SK-N-SH treated with all-trans-retinoic acid at 6 μM for 48 hours (cell line): Measurements from ENCODE around the gene GSN.

Source experiments
- ATAC-seq: fragments of 200-7000 bp; cut with Tn5 transposase; 3 replicates; pipeline ENCODE4 v1.9.1; 2020; ENCODE audit warnings: mild to moderate bottlenecking, moderate library complexity
- ARNTL ChIP-seq: fragments of 450-650 bp; formaldehyde crosslinking; IDR thresholded peaks from 2 replicates; pipeline ENCODE4 v1.5.0; 2020; ENCODE audit warnings: low read depth, mild to moderate bottlenecking, moderate library complexity, borderline replicate concordance
- BACH2 ChIP-seq: fragments of 250-450 bp; sonication (Bioruptor Pico); IDR thresholded peaks from 2 replicates; pipeline ENCODE4 v1.9.0; 2021; ENCODE audit warnings: mild to moderate bottlenecking, borderline replicate concordance
- CSDC2 ChIP-seq: fragments of 250-450 bp; sonication (Bioruptor Pico); IDR thresholded peaks from 2 replicates; pipeline ENCODE4 v1.5.0; 2020; ENCODE audit warnings: mild to moderate bottlenecking, moderate library complexity
- ESRRG ChIP-seq: fragments of 250-450 bp; sonication (Bioruptor Pico); IDR thresholded peaks from 2 replicates; pipeline ENCODE4 v1.6.1; 2021; ENCODE audit warnings: mild to moderate bottlenecking
- GLIS3 ChIP-seq: fragments of 250-450 bp; sonication (Bioruptor Pico); IDR thresholded peaks from 2 replicates; pipeline ENCODE4 v1.5.0; 2020; ENCODE audit warnings: mild to moderate bottlenecking, moderate library complexity
- ISL1 ChIP-seq: fragments of 250-450 bp; sonication (Bioruptor Pico); IDR thresholded peaks from 2 replicates; pipeline ENCODE4 v2.1.2; 2022; ENCODE audit warnings: mild to moderate bottlenecking, moderate library complexity
- OSR1 ChIP-seq: fragments of 250-450 bp; sonication (Bioruptor Pico); IDR thresholded peaks from 2 replicates; pipeline ENCODE4 v1.8.0; 2022; ENCODE audit warnings: moderate library complexity, mild to moderate bottlenecking, inconsistent platforms
- PPARA ChIP-seq: fragments of 250-450 bp; sonication (Bioruptor Pico); IDR thresholded peaks from 2 replicates; pipeline ENCODE4 v1.5.0; 2020; ENCODE audit warnings: mild to moderate bottlenecking, borderline replicate concordance
- SNAI2 ChIP-seq: fragments of 250-450 bp; sonication (Bioruptor Pico); IDR thresholded peaks from 2 replicates; pipeline ENCODE4 v1.5.0; 2020; ENCODE audit warnings: mild to moderate bottlenecking, moderate library complexity
- TCF4 ChIP-seq: fragments of 250-450 bp; sonication (Bioruptor Pico); IDR thresholded peaks from 2 replicates; pipeline ENCODE4 v1.8.0; 2021; ENCODE audit warnings: mild to moderate bottlenecking, moderate library complexity, borderline replicate concordance
- TOX ChIP-seq: fragments of 250-450 bp; sonication (Bioruptor Pico); IDR thresholded peaks from 2 replicates; pipeline ENCODE4 v1.8.0; 2021; ENCODE audit warnings: mild to moderate bottlenecking, moderate library complexity, borderline replicate concordance
- ZC3H10 ChIP-seq: fragments of 250-450 bp; sonication (Bioruptor Pico); IDR thresholded peaks from 2 replicates; pipeline ENCODE4 v1.5.1; 2021; ENCODE audit warnings: mild to moderate bottlenecking, moderate library complexity
- ZFP3 ChIP-seq: fragments of 250-450 bp; sonication (Bioruptor Pico); IDR thresholded peaks from 2 replicates; pipeline ENCODE4 v1.5.0; 2020; ENCODE audit warnings: mild to moderate bottlenecking, moderate library complexity
- ZFP30 ChIP-seq: fragments of 450-650 bp; formaldehyde crosslinking; IDR thresholded peaks from 2 replicates; pipeline ENCODE4 v1.5.0; 2022; ENCODE audit warnings: mild to moderate bottlenecking, moderate library complexity
- ZNF565 ChIP-seq: fragments of 450-650 bp; formaldehyde crosslinking; conservative IDR thresholded peaks from 2 replicates; pipeline ENCODE4 v1.5.0; 2020; ENCODE audit warnings: low read depth, mild to moderate bottlenecking, moderate library complexity
- ZNF70 ChIP-seq: fragments of 450-650 bp; formaldehyde crosslinking; IDR thresholded peaks from 2 replicates; pipeline ENCODE4 v1.5.0; 2020; ENCODE audit warnings: mild to moderate bottlenecking, moderate library complexity
- ZNF8 ChIP-seq: fragments of 450-650 bp; formaldehyde crosslinking; IDR thresholded peaks from 2 replicates; pipeline ENCODE4 v1.5.0; 2020; ENCODE audit warnings: mild to moderate bottlenecking, moderate library complexity
- TF ChIP-seq, protein P1 (sequence below): fragments of 250-450 bp; sonication (Bioruptor Pico); IDR thresholded peaks from 2 replicates; pipeline ENCODE4 v1.5.1; 2020; ENCODE audit warnings: low read depth, mild to moderate bottlenecking, moderate library complexity
- TF ChIP-seq, protein P2 (sequence below): fragments of 250-450 bp; sonication (Bioruptor Pico); IDR thresholded peaks from 2 replicates; pipeline ENCODE4 v1.8.0; 2021; ENCODE audit warnings: low read depth, mild to moderate bottlenecking, moderate library complexity, borderline replicate concordance
- TF ChIP-seq, protein P3 (sequence below): fragments of 250-450 bp; sonication (Bioruptor Pico); IDR thresholded peaks from 2 replicates; pipeline ENCODE4 v1.5.1; 2021; ENCODE audit warnings: mild to moderate bottlenecking, moderate library complexity
- TF ChIP-seq, protein P4 (sequence below): fragments of 250-450 bp; sonication (Bioruptor Pico); IDR thresholded peaks from 2 replicates; pipeline ENCODE4 v1.8.0; 2020; ENCODE audit warnings: mild to moderate bottlenecking, moderate library complexity, borderline replicate concordance
- TF ChIP-seq, protein P5 (sequence below): fragments of 250-450 bp; sonication (Bioruptor Pico); IDR thresholded peaks from 2 replicates; pipeline ENCODE4 v1.5.0; 2020; ENCODE audit warnings: mild to moderate bottlenecking, moderate library complexity

GSN gene

DNA sequence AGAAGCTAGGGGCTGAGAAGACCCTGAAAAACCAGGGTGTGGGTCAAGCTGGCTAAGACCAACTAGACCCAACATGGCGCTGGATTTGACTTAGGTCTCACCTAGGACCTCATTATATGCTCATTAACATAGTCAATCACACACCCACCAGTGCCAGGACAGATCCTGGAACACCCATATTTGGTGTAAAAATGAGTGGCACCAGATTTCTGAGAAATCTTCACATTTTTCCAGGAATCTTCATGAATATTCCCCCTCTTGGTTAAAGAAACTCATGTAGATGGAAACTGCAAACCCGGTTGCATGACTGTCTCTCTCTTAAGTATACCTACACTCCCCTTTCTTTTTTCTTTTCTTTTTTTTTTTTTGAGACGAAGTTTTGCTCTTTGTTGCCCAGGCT lies 48.4 kb upstream of the GSN start:
- ATAC-seq = no peak
- TF ChIP-seq ARNTL (CRISPR knock-in tag) (no peak), TOX (CRISPR knock-in tag) (no peak), TCF4 (CRISPR knock-in tag) (no peak), ZNF8 (CRISPR knock-in tag) (no peak), ZFP3 (CRISPR knock-in tag) (no peak), ESRRG (no peak), SNAI2 (no peak), CSDC2 (CRISPR knock-in tag) (no peak), ZFP30 (CRISPR knock-in tag) (no peak), ISL1 (no peak), OSR1 (CRISPR knock-in tag) (no peak), ZNF565 (CRISPR knock-in tag) (no peak), BACH2 (no peak), GLIS3 (CRISPR knock-in tag) (no peak)
- TF ChIP-seq, protein P1, sequence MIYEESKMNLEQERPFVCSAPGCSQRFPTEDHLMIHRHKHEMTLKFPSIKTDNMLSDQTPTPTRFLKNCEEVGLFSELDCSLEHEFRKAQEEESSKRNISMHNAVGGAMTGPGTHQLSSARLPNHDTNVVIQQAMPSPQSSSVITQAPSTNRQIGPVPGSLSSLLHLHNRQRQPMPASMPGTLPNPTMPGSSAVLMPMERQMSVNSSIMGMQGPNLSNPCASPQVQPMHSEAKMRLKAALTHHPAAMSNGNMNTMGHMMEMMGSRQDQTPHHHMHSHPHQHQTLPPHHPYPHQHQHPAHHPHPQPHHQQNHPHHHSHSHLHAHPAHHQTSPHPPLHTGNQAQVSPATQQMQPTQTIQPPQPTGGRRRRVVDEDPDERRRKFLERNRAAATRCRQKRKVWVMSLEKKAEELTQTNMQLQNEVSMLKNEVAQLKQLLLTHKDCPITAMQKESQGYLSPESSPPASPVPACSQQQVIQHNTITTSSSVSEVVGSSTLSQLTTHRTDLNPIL (CRISPR knock-in tag) = no peak
- TF ChIP-seq, protein P2, sequence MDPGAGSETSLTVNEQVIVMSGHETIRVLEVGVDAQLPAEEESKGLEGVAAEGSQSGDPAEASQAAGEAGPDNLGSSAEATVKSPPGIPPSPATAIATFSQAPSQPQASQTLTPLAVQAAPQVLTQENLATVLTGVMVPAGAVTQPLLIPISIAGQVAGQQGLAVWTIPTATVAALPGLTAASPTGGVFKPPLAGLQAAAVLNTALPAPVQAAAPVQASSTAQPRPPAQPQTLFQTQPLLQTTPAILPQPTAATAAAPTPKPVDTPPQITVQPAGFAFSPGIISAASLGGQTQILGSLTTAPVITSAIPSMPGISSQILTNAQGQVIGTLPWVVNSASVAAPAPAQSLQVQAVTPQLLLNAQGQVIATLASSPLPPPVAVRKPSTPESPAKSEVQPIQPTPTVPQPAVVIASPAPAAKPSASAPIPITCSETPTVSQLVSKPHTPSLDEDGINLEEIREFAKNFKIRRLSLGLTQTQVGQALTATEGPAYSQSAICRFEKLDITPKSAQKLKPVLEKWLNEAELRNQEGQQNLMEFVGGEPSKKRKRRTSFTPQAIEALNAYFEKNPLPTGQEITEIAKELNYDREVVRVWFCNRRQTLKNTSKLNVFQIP (CRISPR knock-in tag) = no peak
- TF ChIP-seq, protein P3, sequence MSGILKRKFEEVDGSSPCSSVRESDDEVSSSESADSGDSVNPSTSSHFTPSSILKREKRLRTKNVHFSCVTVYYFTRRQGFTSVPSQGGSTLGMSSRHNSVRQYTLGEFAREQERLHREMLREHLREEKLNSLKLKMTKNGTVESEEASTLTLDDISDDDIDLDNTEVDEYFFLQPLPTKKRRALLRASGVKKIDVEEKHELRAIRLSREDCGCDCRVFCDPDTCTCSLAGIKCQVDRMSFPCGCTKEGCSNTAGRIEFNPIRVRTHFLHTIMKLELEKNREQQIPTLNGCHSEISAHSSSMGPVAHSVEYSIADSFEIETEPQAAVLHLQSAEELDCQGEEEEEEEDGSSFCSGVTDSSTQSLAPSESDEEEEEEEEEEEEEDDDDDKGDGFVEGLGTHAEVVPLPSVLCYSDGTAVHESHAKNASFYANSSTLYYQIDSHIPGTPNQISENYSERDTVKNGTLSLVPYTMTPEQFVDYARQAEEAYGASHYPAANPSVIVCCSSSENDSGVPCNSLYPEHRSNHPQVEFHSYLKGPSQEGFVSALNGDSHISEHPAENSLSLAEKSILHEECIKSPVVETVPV (CRISPR knock-in tag) = no peak

DNA sequence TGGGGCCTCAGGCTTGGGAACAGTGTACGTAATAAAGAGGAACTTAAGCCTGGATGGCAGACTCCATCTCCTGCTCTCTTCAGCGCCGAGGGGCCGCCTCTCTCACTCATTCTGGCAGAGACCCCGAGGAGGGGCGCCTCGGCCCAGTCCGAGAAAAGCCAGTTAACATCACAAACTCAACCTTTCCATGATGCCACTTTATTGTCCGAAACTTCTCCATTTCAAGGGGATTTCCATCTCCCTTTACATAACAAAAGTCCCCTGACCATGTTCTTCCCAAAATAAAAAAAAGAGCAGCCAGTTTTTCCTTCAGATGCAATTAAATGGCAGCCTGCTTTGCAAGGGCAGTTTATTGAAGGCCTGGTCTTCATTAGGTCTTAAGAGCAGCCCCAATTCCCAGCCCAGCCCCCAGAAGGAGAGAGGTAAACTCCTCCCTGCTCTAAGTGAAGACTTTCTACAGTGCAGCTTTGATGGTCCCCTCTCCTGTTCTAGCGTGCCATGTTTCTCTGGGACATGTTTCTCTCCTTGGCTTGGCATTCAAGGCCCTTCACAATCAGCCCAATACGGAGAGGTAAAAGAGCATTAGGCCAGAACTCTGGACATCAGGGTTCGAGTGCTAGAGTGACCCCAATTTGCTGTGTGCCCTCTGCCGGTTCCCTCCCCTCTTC lies 46.8 kb upstream of the GSN start:
- no peak for ATAC-seq
- TF ChIP-seq CSDC2 (CRISPR knock-in tag) = no peak
- no peak for TF ChIP-seq OSR1 (CRISPR knock-in tag)

DNA sequence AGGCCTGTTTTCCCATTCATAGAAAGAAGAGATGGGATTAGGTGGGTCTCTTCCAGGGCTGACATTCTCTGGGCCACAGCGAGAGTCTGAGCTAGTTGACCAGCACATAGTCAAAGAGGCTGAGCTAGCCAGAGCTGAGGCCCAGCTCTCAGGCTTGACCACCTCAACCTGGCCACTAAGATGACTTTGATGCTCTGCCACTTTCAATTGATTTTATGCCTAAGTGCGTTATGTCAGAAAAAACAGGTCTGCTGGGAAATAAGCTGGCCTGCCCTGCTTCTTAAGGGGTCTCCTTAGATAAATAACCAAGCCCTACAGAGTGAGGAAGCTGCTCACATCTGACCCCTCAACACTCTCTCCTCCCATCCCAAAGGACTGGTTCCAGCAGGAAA lies 46.3 kb upstream of the GSN start:
- ATAC-seq = no peak

More for the DNA sequence above, 46.3 kb upstream of the GSN start:
- no peak for TF ChIP-seq BACH2
- TF ChIP-seq, protein P4, sequence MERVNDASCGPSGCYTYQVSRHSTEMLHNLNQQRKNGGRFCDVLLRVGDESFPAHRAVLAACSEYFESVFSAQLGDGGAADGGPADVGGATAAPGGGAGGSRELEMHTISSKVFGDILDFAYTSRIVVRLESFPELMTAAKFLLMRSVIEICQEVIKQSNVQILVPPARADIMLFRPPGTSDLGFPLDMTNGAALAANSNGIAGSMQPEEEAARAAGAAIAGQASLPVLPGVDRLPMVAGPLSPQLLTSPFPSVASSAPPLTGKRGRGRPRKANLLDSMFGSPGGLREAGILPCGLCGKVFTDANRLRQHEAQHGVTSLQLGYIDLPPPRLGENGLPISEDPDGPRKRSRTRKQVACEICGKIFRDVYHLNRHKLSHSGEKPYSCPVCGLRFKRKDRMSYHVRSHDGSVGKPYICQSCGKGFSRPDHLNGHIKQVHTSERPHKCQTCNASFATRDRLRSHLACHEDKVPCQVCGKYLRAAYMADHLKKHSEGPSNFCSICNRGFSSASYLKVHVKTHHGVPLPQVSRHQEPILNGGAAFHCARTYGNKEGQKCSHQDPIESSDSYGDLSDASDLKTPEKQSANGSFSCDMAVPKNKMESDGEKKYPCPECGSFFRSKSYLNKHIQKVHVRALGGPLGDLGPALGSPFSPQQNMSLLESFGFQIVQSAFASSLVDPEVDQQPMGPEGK (CRISPR knock-in tag) = no peak
- TF ChIP-seq CSDC2 (CRISPR knock-in tag) = no peak
- no peak for TF ChIP-seq ZFP3 (CRISPR knock-in tag)
- no peak for TF ChIP-seq OSR1 (CRISPR knock-in tag)
- TF ChIP-seq ZNF565 (CRISPR knock-in tag) = no peak
- TF ChIP-seq, protein P1 (CRISPR knock-in tag) = no peak
- TF ChIP-seq PPARA (CRISPR knock-in tag) = no peak
- TF ChIP-seq, protein P5, sequence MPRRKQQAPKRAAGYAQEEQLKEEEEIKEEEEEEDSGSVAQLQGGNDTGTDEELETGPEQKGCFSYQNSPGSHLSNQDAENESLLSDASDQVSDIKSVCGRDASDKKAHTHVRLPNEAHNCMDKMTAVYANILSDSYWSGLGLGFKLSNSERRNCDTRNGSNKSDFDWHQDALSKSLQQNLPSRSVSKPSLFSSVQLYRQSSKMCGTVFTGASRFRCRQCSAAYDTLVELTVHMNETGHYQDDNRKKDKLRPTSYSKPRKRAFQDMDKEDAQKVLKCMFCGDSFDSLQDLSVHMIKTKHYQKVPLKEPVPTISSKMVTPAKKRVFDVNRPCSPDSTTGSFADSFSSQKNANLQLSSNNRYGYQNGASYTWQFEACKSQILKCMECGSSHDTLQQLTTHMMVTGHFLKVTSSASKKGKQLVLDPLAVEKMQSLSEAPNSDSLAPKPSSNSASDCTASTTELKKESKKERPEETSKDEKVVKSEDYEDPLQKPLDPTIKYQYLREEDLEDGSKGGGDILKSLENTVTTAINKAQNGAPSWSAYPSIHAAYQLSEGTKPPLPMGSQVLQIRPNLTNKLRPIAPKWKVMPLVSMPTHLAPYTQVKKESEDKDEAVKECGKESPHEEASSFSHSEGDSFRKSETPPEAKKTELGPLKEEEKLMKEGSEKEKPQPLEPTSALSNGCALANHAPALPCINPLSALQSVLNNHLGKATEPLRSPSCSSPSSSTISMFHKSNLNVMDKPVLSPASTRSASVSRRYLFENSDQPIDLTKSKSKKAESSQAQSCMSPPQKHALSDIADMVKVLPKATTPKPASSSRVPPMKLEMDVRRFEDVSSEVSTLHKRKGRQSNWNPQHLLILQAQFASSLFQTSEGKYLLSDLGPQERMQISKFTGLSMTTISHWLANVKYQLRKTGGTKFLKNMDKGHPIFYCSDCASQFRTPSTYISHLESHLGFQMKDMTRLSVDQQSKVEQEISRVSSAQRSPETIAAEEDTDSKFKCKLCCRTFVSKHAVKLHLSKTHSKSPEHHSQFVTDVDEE (CRISPR knock-in tag) = no peak
- no peak for TF ChIP-seq ISL1
- TF ChIP-seq ZNF70 (CRISPR knock-in tag) = no peak
- TF ChIP-seq ESRRG = no peak
- TF ChIP-seq ZFP30 (CRISPR knock-in tag) = no peak
- TF ChIP-seq, protein P2 (CRISPR knock-in tag) = no peak
- TF ChIP-seq SNAI2 = no peak
- TF ChIP-seq ZC3H10 (CRISPR knock-in tag) = no peak
- TF ChIP-seq, protein P3 (CRISPR knock-in tag) = no peak
- no peak for TF ChIP-seq TOX (CRISPR knock-in tag)
- no peak for TF ChIP-seq TCF4 (CRISPR knock-in tag)
